Measurements from ENCODE around the gene PPP6R1. TPM values are rescaled to one million over a fixed set of nuclear protein-coding genes. Genes with fewer than 3 reads are reported as not detected.

The PPP6R1 gene
- total and polyA plus RNA-seq, 2 of the 13 experiments (the other 11 are each of a cell fraction or from before 2014, with no cell fraction given), result 25.8 to 54.0 TPM

GRCh38 chr19:55301459-55302317, 42.9 kb upstream of the PPP6R1 start (continued):
- TF ChIP-seq FOXP4 (CRISPR knock-in tag; IDR thresholded peaks at IDR 0.05), result no peak
- no peak for TF ChIP-seq CBX1 (IDR thresholded peaks at IDR 0.05; ENCODE audit: low read depth)
- no peak for TF ChIP-seq NAIF1 (CRISPR knock-in tag; IDR thresholded peaks at IDR 0.05; ENCODE audit: borderline replicate concordance)
- TF ChIP-seq ZNF577 (CRISPR knock-in tag; IDR thresholded peaks at IDR 0.05; ENCODE audit: borderline replicate concordance, low read depth), result no peak
- TF ChIP-seq ZNF770 (CRISPR knock-in tag; IDR thresholded peaks at IDR 0.05), result no peak
- TF ChIP-seq SNAPC2 (CRISPR knock-in tag; IDR thresholded peaks at IDR 0.05), result no peak
- no peak for TF ChIP-seq ZNF674 (CRISPR knock-in tag; IDR thresholded peaks at IDR 0.05; ENCODE audit: low read depth)
- TF ChIP-seq ETS1 (CRISPR knock-in tag; IDR thresholded peaks at IDR 0.05), result no peak
- TF ChIP-seq NFIB (CRISPR knock-in tag; IDR thresholded peaks at IDR 0.05; ENCODE audit: borderline replicate concordance), result no peak
- no peak for TF ChIP-seq ZNF891 (CRISPR knock-in tag; IDR thresholded peaks at IDR 0.05)
- TF ChIP-seq ARHGAP35 (CRISPR knock-in tag; IDR thresholded peaks at IDR 0.05; ENCODE audit: borderline replicate concordance), result no peak
- TF ChIP-seq EP300 (IDR thresholded peaks at IDR 0.05; ENCODE audit: low read depth in 2 of 2, low read length in 2 of 2), result no peak
- TF ChIP-seq EP300 (CRISPR knock-in tag; IDR thresholded peaks at IDR 0.05; ENCODE audit: borderline replicate concordance), result no peak
- TF ChIP-seq ZNF235 (CRISPR knock-in tag; IDR thresholded peaks at IDR 0.05; ENCODE audit: borderline replicate concordance), result 0 out of 2 replicates have a peak, but pooled peaks have one; percentile 43
- 0 out of 2 replicates have a peak, but pooled peaks have one; percentile 38 for TF ChIP-seq ZNF598 (CRISPR knock-in tag; IDR thresholded peaks at IDR 0.05; ENCODE audit: borderline replicate concordance)
- TF ChIP-seq GABPA (IDR thresholded peaks at IDR 0.05; ENCODE audit: low read depth, low read length), result no peak
- no peak for TF ChIP-seq GABPA (CRISPR knock-in tag; IDR thresholded peaks at IDR 0.05; ENCODE audit: low read depth)
- TF ChIP-seq GABPB1 (CRISPR knock-in tag; IDR thresholded peaks at IDR 0.05), result peak; percentile 49; the same call in 1 of the 2 replicates
- TF ChIP-seq CCDC6 (CRISPR knock-in tag; IDR thresholded peaks at IDR 0.05), result no peak
- no peak for TF ChIP-seq RBM22 (optimal IDR thresholded peaks at IDR 0.05; ENCODE audit: low read length)
- 0 out of 2 replicates have a peak, but pooled peaks have one; percentile 15 for TF ChIP-seq FOXO1 (CRISPR knock-in tag; IDR thresholded peaks at IDR 0.05)
- no peak for TF ChIP-seq ZNF20 (CRISPR knock-in tag; IDR thresholded peaks at IDR 0.05)
- TF ChIP-seq THAP7 (CRISPR knock-in tag; IDR thresholded peaks at IDR 0.05), result no peak
- TF ChIP-seq MED13 (CRISPR knock-in tag; IDR thresholded peaks at IDR 0.05), result no peak
